HG03135 (cell line): ENCODE measurements around the gene TMEM238L.
"Not testable (repeated sequence)": the region's sequence is repeated elsewhere in the genome, so short reads cannot be mapped to it uniquely, and the experiment has no call there.

Source experiments
- ATAC-seq: cut with Tn5 transposase; IDR thresholded peaks from one replicate; pipeline ENCODE4 v1.9.1; 2021; ENCODE audit warnings: mild to moderate bottlenecking, moderate library complexity; ENCODE audit not compliant: unreplicated experiment

Gene TMEM238L, protein sequence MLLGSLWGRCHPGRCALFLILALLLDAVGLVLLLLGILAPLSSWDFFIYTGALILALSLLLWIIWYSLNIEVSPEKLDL

DNA sequence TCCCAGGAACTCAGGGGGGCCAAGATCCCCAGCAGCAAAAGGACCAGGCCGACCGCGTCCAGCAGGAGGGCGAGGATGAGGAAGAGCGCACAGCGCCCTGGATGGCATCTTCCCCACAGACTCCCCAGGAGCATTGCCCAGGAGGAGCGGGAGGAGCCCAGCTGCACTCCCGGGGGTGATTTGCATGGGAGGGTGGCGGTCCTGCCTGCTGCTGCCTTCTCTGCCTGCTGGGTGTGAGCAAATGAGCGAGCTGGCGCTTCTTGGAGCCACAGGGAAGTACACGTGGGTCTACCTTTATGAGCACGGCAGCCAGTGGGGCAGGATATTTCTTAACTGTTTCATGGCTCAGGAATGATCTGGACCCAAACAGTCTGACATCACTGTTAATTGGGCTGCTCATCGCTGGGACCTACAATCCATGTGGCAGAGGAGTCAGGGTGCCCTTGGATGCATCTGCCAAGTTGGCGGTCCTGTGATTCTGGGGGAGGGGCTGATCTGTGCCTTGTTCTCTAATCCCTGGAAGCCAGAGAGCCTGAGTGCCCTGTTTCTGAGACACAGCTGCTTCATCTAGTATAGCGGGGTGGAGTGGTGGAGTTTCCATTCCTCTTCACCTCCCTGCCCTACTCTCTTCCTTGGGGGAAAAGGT, at the start of gene TMEM238L:
TMEM238L (minus strand) TSS at position 270 of the 646 bp plus-strand sequence; CDS start at position 134, 136 bp downstream.
- no peak for ATAC-seq

DNA sequence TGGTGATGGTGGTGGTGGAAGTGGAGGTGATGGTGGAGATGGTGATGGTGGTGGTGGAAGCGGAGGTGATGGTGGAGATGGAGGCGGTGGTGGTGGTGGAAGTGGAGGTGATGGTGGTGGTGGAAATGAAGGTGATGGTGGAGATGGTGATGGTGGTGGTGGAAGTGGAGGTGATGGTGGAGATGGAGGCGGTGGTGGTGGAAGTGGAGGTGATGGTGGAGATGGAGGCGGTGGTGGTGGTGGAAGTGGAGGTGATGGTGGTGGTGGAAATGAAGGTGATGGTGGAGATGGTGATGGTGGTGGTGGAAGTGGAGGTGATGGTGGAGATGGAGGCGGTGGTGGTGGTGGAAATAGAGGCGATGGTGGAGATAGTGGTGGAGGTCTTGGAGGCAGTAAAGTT, 42.7 kb upstream of the TMEM238L start:
- not testable (repeated sequence) for ATAC-seq

DNA sequence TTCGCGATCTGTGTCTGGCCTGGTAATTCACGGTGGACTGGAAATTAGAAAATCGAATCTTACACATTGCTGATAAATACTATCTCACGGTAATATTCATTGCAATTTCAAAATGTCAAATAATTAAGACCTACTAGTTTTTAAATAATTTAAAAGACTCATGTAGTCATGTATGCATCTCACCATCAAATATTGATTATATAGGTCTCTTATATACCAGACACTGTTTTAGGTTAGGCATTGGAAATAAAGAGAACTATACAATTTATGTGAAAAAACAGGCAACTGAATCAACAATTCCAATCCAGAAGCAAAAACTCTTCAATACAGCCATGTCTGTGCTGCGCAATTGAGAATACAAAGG, 41.5 kb upstream of the TMEM238L start:
- no peak for ATAC-seq

DNA sequence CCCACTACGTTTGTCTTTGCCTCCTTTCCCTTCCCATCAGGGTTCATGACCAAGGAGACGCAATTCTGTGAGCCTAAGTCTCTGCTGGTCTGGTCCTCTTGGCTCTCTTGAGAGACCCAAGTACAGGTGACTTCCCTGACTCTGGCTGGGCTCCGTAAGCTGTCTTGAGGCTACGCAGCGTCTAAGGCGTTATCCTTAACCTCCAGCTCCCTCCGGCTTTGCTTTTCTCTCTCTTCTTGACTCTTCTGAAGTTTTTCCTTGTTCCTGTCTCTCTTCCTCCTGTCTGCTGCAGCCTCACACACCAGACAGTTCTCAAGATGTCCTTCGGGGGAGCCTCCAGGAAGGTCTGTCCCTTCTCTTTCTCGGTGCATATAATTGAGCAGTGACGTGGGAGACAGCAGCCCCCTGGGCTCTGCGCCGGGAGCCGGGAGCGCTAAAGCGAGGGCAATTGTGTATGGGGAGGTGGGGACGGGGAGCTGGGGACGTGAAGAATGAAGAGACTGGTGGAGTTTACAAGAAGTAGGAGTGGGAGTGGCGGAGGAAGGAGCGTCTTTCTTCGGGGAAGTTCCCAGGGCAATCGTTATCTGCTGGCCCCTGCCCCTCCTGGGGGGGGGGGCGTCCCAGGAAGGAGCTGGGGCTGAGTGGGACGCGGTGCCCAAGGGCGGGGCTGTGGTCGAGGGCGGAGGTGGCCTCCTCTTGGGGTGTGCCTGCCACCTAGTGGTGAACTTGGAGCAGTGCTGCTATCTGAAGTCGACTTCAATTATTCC, 40.9 kb upstream of the TMEM238L start:
- peak; percentile 83 for ATAC-seq

DNA sequence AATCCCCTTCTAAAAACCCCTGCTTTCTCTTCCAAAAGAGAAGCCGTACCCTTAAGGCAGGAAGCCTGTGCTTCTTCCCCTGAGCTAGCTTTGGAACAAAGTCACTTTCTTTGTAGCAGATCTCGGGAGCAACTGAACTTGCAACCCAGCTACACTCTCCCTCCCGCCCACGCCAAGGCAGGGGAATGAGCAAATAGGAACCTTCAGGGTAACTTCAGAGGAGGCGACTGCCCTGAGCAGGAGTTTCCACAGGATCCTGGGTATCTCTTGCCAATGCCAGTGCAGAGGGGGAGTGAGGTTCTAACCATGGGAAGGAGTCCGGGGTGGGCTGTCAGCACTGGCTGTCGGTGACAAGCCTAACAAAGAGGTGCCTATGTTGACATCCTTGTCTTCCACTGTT, 39.9 kb upstream of the TMEM238L start:
- ATAC-seq, result no peak

GRCh38 chr17:10842658-10843057, 38.8 kb upstream of the TMEM238L start:
- no peak for ATAC-seq

- ATAC-seq, result no peak
These were observed 34.8 kb upstream of the TMEM238L start for GRCh38 chr17:10838682-10839081.

DNA sequence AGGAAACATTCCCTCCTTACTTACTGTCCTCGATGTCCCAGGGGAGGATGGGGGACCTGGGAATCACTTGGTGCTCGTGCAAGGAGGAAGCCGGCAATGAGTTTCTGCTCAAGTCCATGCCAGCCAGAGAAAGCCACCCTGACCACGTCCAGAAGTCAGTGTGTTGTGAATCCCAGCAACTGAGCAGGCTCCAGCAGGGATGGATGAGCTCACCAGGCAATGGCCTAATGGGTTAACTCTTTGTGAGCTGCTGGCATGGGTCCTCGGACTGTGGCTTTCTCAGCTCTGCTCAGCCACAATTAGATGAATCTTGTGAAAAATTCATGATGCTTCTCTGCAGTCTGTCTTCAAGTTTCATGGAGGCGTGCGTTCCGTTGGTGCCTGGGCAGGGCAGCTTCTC, 34.0 kb upstream of the TMEM238L start, which contains the start of gene PIRT:
PIRT (minus strand) TSS at position 167 of the 400 bp plus-strand sequence. CDS start 12,442 bp downstream, outside the sequence.
- no peak for ATAC-seq

DNA sequence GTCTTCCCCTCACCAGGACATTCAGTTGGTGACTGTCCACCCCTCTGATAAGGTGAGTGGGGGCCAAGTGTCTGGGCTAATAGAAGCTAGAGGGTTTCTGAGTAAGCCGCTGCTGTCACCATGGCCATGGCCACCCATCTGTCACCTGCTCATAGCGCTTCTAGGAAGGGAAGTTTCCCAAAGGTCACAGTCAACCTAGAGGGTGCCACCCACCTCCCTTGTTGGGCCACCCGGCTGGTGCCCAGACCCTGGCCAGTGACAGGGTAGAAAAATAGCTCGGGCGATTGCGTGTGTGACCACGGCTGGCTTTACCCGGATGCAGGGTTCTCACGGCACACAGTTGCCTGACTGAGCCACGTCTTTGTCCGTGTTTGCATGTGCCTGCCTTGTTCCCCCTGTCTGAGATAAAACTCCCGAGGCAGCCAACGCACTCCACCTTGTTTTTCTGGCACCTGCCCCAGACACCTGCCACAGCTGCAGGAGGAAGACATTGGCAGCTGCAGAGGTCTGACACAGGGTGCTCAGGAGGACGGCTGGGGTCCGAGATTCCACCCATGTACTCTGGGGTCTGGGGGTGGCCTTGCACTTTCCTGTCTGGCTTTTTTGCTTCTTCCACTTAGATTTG, 33.2 kb upstream of the TMEM238L start:
- no peak for ATAC-seq

GRCh38 chr17:10836145-10836544, 32.2 kb upstream of the TMEM238L start:
- ATAC-seq, result no peak

- no peak for ATAC-seq
These were observed 27.8 kb upstream of the TMEM238L start for GRCh38 chr17:10831696-10832095.

DNA sequence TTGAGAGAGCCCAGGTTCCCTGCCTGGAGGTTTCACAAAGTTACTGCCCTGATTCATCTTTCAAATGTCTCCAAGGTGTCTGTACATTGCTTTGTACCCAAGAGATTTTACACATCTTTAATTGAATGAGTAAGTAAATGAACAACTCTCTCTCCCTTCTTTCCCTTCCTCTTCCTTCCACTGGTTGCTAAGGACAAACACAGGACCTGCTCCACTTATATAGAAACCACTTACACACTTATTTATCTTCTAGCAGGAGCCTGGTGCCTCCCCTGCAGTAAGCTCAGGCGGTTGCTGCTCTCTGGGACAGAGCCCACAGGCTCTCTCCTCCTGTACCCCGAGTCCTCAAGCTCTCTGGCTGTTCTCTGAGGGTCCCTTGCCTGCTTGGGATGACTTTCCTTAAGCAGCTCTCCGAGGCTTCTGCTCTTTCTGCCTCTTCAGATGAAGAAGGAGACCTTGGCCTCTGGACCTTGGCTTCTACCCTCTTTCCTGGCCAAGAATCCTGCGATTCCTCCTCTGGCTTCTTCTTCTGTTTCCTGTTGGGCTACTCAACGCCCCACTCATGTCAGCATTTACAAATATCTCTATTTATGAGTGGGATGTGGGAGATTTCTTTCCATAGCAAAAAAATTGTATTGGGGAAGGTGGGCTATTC, 24.1 kb upstream of the TMEM238L start:
- no peak for ATAC-seq

GRCh38 chr17:10824874-10825273, 21.0 kb upstream of the TMEM238L start:
- ATAC-seq, result no peak

DNA sequence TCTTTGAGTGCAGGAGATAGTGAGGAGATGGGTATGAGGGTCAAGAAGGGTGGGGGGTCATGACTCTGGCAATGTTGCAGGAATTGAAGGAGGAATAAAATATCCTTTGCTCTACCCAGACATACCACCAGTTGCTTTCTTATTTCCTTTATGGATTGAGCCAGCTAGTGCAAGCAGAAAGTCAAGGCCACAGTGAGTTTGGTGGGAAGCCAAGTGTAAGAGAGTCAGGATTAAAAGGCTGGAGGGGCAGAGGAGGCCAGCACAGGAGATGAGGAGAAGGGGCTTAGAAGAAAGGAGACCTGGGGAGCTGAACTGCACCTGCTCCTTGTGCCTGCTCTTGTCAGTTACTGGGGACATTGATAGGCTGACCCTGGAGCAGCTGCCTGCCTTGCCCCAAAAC, 17.9 kb upstream of the TMEM238L start:
- ATAC-seq, result no peak

GRCh38 chr17:10821054-10821453, 17.2 kb upstream of the TMEM238L start:
- ATAC-seq, result no peak

GRCh38 chr17:10815319-10815718, 11.4 kb upstream of the TMEM238L start:
- ATAC-seq, result no peak

GRCh38 chr17:10814075-10814474, 10.2 kb upstream of the TMEM238L start:
- no peak for ATAC-seq

GRCh38 chr17:10812674-10813073, 8.8 kb upstream of the TMEM238L start:
- no peak for ATAC-seq

DNA sequence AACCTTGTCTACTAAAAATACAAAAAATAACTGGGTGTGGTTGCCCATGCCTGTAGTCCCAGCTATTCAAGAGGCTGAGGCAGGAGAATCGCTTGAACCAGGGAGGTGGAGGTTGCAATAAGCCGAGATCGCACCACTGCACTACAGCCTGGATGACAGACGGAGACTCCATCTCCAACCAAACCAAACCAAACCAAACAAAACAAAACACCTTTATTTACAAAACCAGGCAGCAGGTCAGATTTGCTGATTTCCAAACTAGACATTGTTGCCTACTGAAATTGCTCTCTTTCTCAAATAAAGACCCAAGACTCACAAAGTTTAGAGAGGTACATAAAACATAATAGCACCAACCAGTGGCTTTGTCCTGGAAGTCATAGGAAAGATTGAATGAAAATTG, 5.7 kb upstream of the TMEM238L start:
- no peak for ATAC-seq

DNA sequence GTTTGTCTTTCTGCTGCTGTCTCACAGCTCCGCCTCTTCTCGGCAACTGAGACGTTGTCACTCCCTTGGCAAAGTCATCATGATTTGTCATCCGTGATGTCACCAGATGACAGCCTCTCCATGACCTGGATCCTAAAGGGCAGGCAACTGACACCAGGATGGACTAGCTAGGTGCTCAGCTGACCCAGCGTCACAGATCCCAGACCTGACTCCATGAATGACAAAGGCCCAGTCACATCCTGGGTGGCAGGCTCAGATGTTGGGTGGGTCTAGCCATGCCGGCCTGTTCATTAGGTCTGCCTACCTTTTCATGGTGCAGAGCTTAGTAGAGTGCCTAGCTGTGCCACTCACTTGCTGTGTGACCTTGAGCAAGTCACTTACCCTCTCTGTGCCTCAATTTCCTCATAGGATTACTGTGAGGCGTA, 3.8 kb upstream of the TMEM238L start:
- ATAC-seq, result no peak

DNA sequence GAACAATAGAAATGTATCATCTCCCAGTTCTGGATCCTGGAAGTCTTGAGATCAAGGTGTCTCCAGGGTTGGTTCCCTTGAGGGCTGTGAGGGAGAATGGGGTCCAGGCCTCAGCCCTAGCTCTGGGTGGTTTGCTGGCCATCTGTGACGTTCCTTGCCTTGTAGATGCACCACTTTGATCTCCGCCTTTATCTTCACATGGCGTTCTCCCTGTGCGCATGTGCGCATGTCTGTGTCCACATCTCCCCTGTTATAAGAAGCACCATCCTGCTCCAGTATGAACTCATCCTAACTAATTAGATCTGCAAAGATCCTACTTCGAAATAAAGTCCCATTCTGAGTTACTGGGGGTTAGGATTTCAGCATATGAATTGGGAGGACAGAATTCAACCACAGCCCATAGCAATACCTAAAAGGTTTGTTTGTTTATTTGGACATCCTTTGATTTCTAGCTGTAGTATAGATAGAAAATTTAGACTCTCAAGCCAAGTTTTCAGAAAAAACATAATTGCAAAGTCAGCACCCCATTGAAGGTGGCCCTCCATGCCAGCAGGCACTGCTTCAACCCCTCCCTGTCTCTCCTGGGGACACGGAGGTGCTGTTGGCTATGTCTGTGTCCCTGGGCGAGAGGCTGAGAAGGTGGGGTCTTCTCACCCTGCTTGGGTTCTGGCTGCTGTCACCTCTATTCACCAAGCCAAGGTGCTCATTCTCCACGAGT, 2.8 kb upstream of the TMEM238L start:
- no peak for ATAC-seq
